ENCODE data around the gene C7orf33. TPM values are rescaled to one million over a fixed set of nuclear protein-coding genes. Genes with fewer than 3 reads are reported as not detected.

C7orf33 gene
- total RNA-seq, 2 donors from 2014 or later, result not detected

DNA sequence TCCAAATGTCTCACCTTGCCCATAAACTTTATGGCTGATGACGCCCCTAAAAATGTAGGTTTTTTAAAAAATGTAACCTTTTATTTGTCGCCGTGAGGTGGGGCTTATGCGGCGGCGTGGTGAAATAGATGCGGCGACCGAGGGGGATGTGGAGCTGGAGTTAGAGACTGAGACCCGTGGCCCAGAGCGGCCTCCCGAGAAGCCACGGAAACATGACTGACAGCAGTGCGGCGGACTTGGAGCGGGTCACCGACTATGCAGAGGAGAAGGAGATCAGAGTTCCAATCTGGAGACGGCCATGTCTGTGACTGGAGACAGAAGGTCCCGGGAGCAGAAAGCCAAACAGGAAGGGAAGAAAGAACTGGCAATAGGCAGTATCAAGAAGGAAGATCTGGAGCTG, 46.5 kb downstream of the C7orf33 start:
- Histone ChIP-seq H3K9me3 (no peaks in the 10 kb centered on the region), H3K4me3 (no peak overlapping the region), H3K36me3 (no peaks in the 10 kb centered on the region), H3K4me1 (no peaks in the 10 kb centered on the region), H3K27me3 (no peaks in the 10 kb centered on the region), H3K27ac (no peak overlapping the region)
- no peak for DNase-seq (ENCODE audit: low spot score)
- TF ChIP-seq CTCF (IDR thresholded peaks at IDR 0.05), result no peak

GRCh38 chr7:148645898-148646297, 55.3 kb downstream of the C7orf33 start:
- no peaks in the 10 kb centered on the region for H3K27me3 ChIP-seq
- TF ChIP-seq CTCF (IDR thresholded peaks at IDR 0.05), result no peak
- no peak for DNase-seq (ENCODE audit: low spot score)

DNA sequence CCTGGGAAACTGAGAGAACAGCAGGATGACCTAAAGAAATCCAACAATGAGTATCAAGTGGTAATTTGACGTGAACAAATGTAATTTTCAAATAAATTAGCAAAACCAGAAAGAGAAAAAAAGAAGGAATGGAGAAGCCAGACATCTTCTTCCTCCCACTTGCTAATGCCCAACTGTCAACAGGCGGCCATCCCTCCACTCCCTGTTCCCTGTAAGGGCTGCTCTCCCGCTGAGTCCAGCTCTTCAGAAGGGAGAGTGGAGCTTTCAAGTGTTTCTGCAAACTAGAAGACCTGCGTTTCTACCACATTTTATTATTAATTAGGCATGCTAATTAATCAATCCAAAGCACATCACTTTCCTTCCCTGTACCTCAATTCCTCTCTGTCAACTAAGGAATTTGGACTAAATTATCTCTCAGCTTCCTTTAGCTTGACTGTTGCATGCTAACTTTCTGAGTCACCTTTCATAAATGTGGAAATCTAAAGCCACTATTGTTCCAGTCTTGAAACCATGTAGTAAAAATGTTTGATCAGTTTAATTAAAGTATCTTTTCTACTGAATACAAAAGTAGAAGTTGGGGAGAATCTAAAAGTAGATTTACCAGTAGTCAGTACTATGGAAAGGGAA, 59.8 kb downstream of the C7orf33 start:
- no peak overlapping the region for H3K4me3 ChIP-seq
- no peaks in the 10 kb centered on the region for H3K9me3 ChIP-seq
- no peaks in the 10 kb centered on the region for H3K27me3 ChIP-seq
- no peaks in the 10 kb centered on the region for H3K36me3 ChIP-seq
- no peak overlapping the region for H3K27ac ChIP-seq
- DNase-seq (ENCODE audit: low spot score), result no peak
- TF ChIP-seq CTCF (IDR thresholded peaks at IDR 0.05), result no peak
- H3K4me1 ChIP-seq, result no peaks in the 10 kb centered on the region

More at GRCh38 chr7:148645898-148646297, 55.3 kb downstream of the C7orf33 start:
- no peaks in the 10 kb centered on the region for H3K9me3 ChIP-seq
- no peaks in the 10 kb centered on the region for H3K4me1 ChIP-seq
- no peak overlapping the region for H3K4me3 ChIP-seq
- no peaks in the 10 kb centered on the region for H3K36me3 ChIP-seq
- no peak overlapping the region for H3K27ac ChIP-seq

GRCh38 chr7:148652773-148653172, 62.2 kb downstream of the C7orf33 start:
- no peaks in the 10 kb centered on the region for H3K4me1 ChIP-seq
- no peaks in the 10 kb centered on the region for H3K36me3 ChIP-seq
- no peaks in the 10 kb centered on the region for H3K27me3 ChIP-seq
- no peak overlapping the region for H3K4me3 ChIP-seq
- no peak for TF ChIP-seq CTCF (IDR thresholded peaks at IDR 0.05)
- no peak for DNase-seq (ENCODE audit: low spot score)
- no peaks in the 10 kb centered on the region for H3K9me3 ChIP-seq
- no peak overlapping the region for H3K27ac ChIP-seq

DNA sequence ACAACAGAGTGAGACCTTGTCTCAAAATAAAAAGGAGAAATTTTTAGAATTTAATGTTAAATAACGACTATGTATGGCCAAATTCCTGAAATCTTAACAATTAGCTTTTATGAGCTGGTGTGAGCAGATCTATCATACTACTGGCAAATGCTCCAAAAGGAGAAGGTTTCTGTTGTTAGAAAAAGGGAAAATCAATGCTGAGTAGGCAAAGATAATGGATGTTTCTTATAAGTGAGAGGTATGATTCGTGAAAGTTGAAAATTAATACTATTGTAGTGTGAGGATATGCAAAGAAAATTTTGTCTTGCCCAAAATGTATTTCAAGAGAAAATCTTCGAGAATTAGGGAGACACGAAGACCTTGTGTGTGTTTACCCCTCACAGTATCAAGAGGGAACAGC, 67.4 kb downstream of the C7orf33 start:
- H3K36me3 ChIP-seq, result no peaks in the 10 kb centered on the region
- H3K27me3 ChIP-seq, result no peaks in the 10 kb centered on the region
- no peak for TF ChIP-seq CTCF (IDR thresholded peaks at IDR 0.05)
- DNase-seq (ENCODE audit: low spot score), result no peak
- no peak overlapping the region for H3K4me3 ChIP-seq
- H3K27ac ChIP-seq, result no peak overlapping the region
- no peaks in the 10 kb centered on the region for H3K9me3 ChIP-seq
- H3K4me1 ChIP-seq, result no peaks in the 10 kb centered on the region

DNA sequence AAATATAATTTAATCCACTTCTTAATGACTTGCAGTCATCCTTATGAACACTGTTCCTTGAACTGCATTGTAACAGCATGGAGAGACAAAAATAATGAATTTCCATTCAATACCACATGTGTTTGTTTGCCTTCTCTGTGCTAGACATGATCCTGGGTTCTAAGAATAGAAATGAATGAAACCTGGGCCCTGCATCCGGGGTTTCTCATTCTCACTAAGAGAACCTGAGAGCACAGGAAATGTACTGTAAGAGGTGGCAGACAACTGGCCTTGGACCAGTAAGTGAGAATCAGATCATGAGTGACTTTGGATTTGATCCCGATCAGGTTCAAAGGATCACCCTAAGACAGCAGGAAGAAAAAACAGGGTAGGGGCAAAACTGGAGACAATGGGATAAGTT, 70.9 kb downstream of the C7orf33 start:
- no peaks in the 10 kb centered on the region for H3K9me3 ChIP-seq

More for the DNA sequence above, 70.9 kb downstream of the C7orf33 start:
- H3K4me1 ChIP-seq, result no peaks in the 10 kb centered on the region
- H3K4me3 ChIP-seq, result no peak overlapping the region
- DNase-seq (ENCODE audit: low spot score), result no peak
- H3K27me3 ChIP-seq, result no peaks in the 10 kb centered on the region
- no peak for TF ChIP-seq CTCF (IDR thresholded peaks at IDR 0.05)
- H3K36me3 ChIP-seq, result no peaks in the 10 kb centered on the region
- no peak overlapping the region for H3K27ac ChIP-seq

Measured in right atrium auricular region (tissue), 2 donors.